Measurements from ENCODE around the gene SLC38A1. TPM values are rescaled to one million over a fixed set of nuclear protein-coding genes. Genes with fewer than 3 reads are reported as not detected.

The SLC38A1 gene
- 74.5 TPM for total RNA-seq

GRCh38 chr12:46268583-46269428, at the start of gene SLC38A1:
TSS of gene SLC38A1 (minus strand) at chr12:46269043. CDS start at chr12:46239800, 29,243 bp downstream.

Other genes starting within 250 kb of the SLC38A1 start
- 159 TPM for gene SLC38A2, start 103.7 kb upstream of the SLC38A1 start, total RNA-seq